Fibroblast of lung (primary cell): ENCODE data around the gene EPHB1. TPM values are rescaled to one million over a fixed set of nuclear protein-coding genes. Genes with fewer than 3 reads are reported as not detected.

Experiments
- DNase-seq, 2 donors: peaks; one replicate each; pipeline versions ENCODE4 v3.0.0 to v3.0.0-alpha.2; 2010; ENCODE audit warnings: low read depth in 2 of 2
- H2AFZ ChIP-seq: 2 replicates; pipeline ENCODE4 v1.5.1; 2012; ENCODE audit warnings: low read length, control low read depth, inconsistent platforms
- H3K27ac ChIP-seq: 2 replicates; pipeline ENCODE4 v1.5.1; 2011; ENCODE audit warnings: low read length, control low read depth; ENCODE audit not compliant: insufficient read depth
- H3K27me3 ChIP-seq: 2 replicates; pipeline ENCODE4 v1.5.1; 2011; ENCODE audit warnings: mild to moderate bottlenecking, low read length; ENCODE audit not compliant: control insufficient read depth, insufficient read depth
- H3K36me3 ChIP-seq: 2 replicates; pipeline ENCODE4 v1.5.1; 2011; ENCODE audit warnings: low read length; ENCODE audit not compliant: control insufficient read depth, insufficient read depth
- H3K4me1 ChIP-seq: 2 replicates; pipeline ENCODE4 v1.5.1; 2011; ENCODE audit warnings: low read length; ENCODE audit not compliant: control insufficient read depth, insufficient read depth; ENCODE audit errors: extremely low read depth
- H3K4me2 ChIP-seq: 2 replicates; pipeline ENCODE4 v1.5.1; 2011; ENCODE audit warnings: low read length, control low read depth; ENCODE audit not compliant: insufficient read depth; ENCODE audit errors: extremely low read depth
- H3K4me3 ChIP-seq, 4 experiments: fragments of 200-600 bp in 1 of 4; sonication (generic) in 1 of 4; replicated peaks in 1 of 4; 2 replicates each; pipeline ENCODE4 v1.5.1; 2011 to 2016; ENCODE audit warnings: low read length in 4 of 4, low read depth in 3 of 4, mild to moderate bottlenecking in 3 of 4, control low read depth in 2 of 4, inconsistent platforms in 1 of 4, mixed read lengths in 1 of 4; ENCODE audit not compliant: insufficient read depth in 1 of 4; ENCODE audit errors: control extremely low read depth in 1 of 4
- H3K79me2 ChIP-seq: 2 replicates; pipeline ENCODE4 v1.5.1; 2012; ENCODE audit warnings: mild to moderate bottlenecking, low read length, inconsistent platforms; ENCODE audit not compliant: control insufficient read depth, insufficient read depth
- H3K9ac ChIP-seq: 2 replicates; pipeline ENCODE4 v1.5.1; 2011; ENCODE audit warnings: mild to moderate bottlenecking, low read length, control low read depth; ENCODE audit not compliant: insufficient read depth
- H3K9me3 ChIP-seq: 2 replicates; pipeline ENCODE4 v1.5.1; 2012; ENCODE audit warnings: low read depth, low read length; ENCODE audit not compliant: control insufficient read depth, insufficient read depth
- H4K20me1 ChIP-seq: 2 replicates; pipeline ENCODE4 v1.5.1; 2011; ENCODE audit warnings: low read length; ENCODE audit not compliant: control insufficient read depth, insufficient read depth; ENCODE audit errors: extremely low read depth
- EZH2 ChIP-seq: IDR thresholded peaks from 2 replicates; pipeline ENCODE4 v1.5.1; 2012; ENCODE audit warnings: low read length, control low read depth, mild to moderate bottlenecking; ENCODE audit errors: missing control alignments
- polyA plus RNA-seq, 2 donors: library from polyadenylated mRNA; depleted of rRNA in 1 of 2; stranded (reverse) in 1 of 2; unstranded in 1 of 2; fragments of >200 nt; gene quantifications; 2 replicates each; pipeline ENCODE4 v1.2.1, GENCODE V29; 2011 to 2012; ENCODE audit warnings: missing spikeins in 1 of 2
- total RNA-seq: library from RNA; depleted of rRNA; stranded (reverse); fragments of >200 nt; gene quantifications from 2 replicates; pipeline ENCODE4 v1.2.1, GENCODE V29; 2014
- TF ChIP-seq, protein P1 (sequence below), 2 donors: IDR thresholded peaks in 1 of 2; conservative IDR thresholded peaks in 1 of 2; 1 replicate in 1 of 2; 2 replicates in 1 of 2; pipeline ENCODE4 v1.5.1; 2011 to 2012; ENCODE audit warnings: low read length in 2 of 2, control low read depth in 1 of 2, inconsistent platforms in 1 of 2, low read depth in 1 of 2, mild to moderate bottlenecking in 1 of 2

Gene EPHB1
- total and polyA plus RNA-seq, 2 donors (not counting 1 experiment from before 2014, with no cell fraction given): 0.14 to 0.50 TPM

DNA sequence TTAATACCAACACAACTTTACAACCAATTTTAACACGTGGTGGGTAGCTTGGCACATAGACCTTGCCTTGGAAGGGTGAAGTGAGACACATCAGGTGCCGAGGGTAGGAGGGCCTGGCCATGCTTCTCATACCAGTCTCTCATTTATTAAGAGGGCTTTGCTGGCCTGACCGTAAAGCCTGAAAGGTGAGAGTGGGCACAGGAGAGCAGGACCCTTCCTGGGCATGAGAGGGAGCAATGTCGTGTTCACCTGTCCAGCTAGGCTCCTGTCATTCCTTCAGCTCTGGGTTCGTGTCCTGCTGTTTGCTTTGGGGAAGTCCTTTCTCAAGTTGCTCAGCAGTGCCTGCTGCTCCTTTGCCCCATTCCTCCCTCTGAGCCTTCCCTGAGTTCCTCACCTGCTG lies 294.4 kb downstream of the EPHB1 start:
- Histone ChIP-seq H3K4me1 (no peaks in the 10 kb centered on the region), H3K4me3 (no peak overlapping the region), H4K20me1 (no peaks in the 10 kb centered on the region), H3K36me3 (no peaks in the 10 kb centered on the region), H2AFZ (no peak overlapping the region), H3K27me3 (no peaks in the 10 kb centered on the region), H3K27ac (no peak overlapping the region), H3K79me2 (no peaks in the 10 kb centered on the region), H3K4me2 (no peak overlapping the region), H3K9me3 (no peaks in the 10 kb centered on the region), H3K9ac (no peak overlapping the region)
- no peak for DNase-seq
- TF ChIP-seq EZH2: no peak
- TF ChIP-seq, protein P1, sequence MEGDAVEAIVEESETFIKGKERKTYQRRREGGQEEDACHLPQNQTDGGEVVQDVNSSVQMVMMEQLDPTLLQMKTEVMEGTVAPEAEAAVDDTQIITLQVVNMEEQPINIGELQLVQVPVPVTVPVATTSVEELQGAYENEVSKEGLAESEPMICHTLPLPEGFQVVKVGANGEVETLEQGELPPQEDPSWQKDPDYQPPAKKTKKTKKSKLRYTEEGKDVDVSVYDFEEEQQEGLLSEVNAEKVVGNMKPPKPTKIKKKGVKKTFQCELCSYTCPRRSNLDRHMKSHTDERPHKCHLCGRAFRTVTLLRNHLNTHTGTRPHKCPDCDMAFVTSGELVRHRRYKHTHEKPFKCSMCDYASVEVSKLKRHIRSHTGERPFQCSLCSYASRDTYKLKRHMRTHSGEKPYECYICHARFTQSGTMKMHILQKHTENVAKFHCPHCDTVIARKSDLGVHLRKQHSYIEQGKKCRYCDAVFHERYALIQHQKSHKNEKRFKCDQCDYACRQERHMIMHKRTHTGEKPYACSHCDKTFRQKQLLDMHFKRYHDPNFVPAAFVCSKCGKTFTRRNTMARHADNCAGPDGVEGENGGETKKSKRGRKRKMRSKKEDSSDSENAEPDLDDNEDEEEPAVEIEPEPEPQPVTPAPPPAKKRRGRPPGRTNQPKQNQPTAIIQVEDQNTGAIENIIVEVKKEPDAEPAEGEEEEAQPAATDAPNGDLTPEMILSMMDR (conservative IDR thresholded peaks at IDR 0.05 in 1 of 2, IDR thresholded peaks at IDR 0.05 in 1 of 2; ENCODE audit: low read depth in 1 of 2, low read length in 2 of 2): no peak

DNA sequence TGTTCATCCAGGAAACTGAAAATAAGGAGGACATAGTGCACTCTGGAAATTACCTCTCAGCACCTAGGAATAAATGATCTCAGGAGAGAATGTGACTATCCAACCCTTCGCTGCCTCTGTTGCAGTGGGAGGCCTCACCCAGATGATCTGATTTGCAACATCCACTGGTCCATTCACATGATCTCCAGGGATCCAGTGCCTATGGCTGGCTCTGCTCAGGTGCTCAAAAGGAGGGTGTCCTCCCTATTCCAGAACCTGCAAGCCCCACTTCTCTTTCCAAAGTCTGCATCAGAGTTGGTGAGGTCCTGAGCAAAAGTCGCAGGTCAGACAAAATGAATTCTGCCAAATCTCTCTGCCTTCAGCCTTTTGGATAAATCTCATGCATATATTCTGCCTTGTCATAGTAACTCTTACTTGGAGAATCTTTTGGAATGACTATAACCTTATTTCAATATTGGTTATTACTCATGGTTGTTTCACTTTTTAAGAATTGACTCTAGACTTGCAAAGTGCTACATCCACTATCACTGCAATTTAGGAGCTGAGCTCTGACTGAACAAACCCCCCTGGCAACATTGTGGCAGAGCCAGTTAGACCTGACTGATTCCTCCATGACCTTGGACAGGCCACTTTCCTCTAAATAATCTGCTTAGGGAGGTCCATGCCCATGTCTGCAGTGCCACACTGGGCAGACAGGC lies 295.1 kb downstream of the EPHB1 start:
- Histone ChIP-seq H3K27ac (no peak overlapping the region), H4K20me1 (no peaks in the 10 kb centered on the region), H3K9me3 (no peaks in the 10 kb centered on the region), H3K79me2 (no peaks in the 10 kb centered on the region), H3K9ac (no peak overlapping the region), H2AFZ (no peak overlapping the region), H3K27me3 (no peaks in the 10 kb centered on the region), H3K4me2 (no peak overlapping the region), H3K4me1 (no peaks in the 10 kb centered on the region), H3K36me3 (no peaks in the 10 kb centered on the region), H3K4me3 (no peak overlapping the region)
- no peak for DNase-seq
- TF ChIP-seq EZH2: no peak
- TF ChIP-seq, protein P1 (conservative IDR thresholded peaks at IDR 0.05 in 1 of 2, IDR thresholded peaks at IDR 0.05 in 1 of 2; ENCODE audit: low read depth in 1 of 2, low read length in 2 of 2): no peak

DNA sequence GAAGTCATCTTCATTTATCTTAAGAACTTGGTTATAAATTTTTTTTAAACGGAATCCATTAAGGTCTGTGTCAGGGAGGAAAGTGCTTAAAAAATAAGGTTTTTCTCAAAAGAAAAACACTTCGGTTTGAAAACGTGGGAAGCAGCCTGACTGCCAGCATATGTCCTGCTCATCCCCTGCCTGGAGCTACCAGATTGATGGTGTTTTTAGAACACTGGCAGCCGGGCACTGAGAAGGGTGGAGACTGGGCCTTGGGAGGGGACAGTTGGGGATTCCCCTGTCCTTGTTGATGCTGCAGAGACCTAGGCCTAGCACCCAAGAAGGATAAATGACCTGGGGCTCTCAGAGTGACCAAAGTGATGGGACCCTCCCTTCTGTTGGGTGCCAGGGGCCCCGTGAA lies 296.9 kb downstream of the EPHB1 start:
- Histone ChIP-seq H3K4me1 (no peaks in the 10 kb centered on the region), H3K4me2 (no peak overlapping the region), H3K9ac (no peak overlapping the region), H2AFZ (no peak overlapping the region), H4K20me1 (no peaks in the 10 kb centered on the region), H3K4me3 (no peak overlapping the region), H3K79me2 (no peaks in the 10 kb centered on the region), H3K27ac (no peak overlapping the region), H3K9me3 (no peaks in the 10 kb centered on the region), H3K27me3 (no peaks in the 10 kb centered on the region), H3K36me3 (no peaks in the 10 kb centered on the region)
- TF ChIP-seq EZH2: no peak
- TF ChIP-seq, protein P1 (conservative IDR thresholded peaks at IDR 0.05 in 1 of 2, IDR thresholded peaks at IDR 0.05 in 1 of 2; ENCODE audit: low read depth in 1 of 2, low read length in 2 of 2): no peak
- DNase-seq: no peak
